KMS-11 (cell line): Measurements from ENCODE around the gene EDRF1.

ENCODE experiments used
- H2AFZ ChIP-seq: fragments of 200-600 bp; sonication (generic); 2 replicates; pipeline ENCODE4 v1.6.1; 2016; ENCODE audit warnings: antibody characterized with exemption, mixed run types, low read depth
- H3K27ac ChIP-seq: fragments of 200-600 bp; sonication (generic); 2 replicates; pipeline ENCODE4 v1.6.1; 2016; ENCODE audit warnings: mild to moderate bottlenecking, mixed run types
- H3K27me3 ChIP-seq: fragments of 200-600 bp; sonication (generic); 2 replicates; pipeline ENCODE4 v1.6.1; 2017; ENCODE audit warnings: mild to moderate bottlenecking, low read depth, mixed run types, moderate library complexity; ENCODE audit not compliant: insufficient read depth
- H3K36me3 ChIP-seq: fragments of 200-600 bp; sonication (generic); 2 replicates; pipeline ENCODE4 v1.6.1; 2017; ENCODE audit warnings: mild to moderate bottlenecking, mixed run types; ENCODE audit not compliant: insufficient read depth
- H3K4me1 ChIP-seq: fragments of 200-600 bp; sonication (generic); 2 replicates; pipeline ENCODE4 v1.6.1; 2016; ENCODE audit warnings: mild to moderate bottlenecking, low read depth, mixed run types; ENCODE audit not compliant: poor library complexity, severe bottlenecking
- H3K4me2 ChIP-seq: fragments of 200-600 bp; sonication (generic); 2 replicates; pipeline ENCODE4 v1.7.0; 2016; ENCODE audit warnings: mild to moderate bottlenecking, mixed run types
- H3K4me3 ChIP-seq: fragments of 200-600 bp; sonication (generic); IDR thresholded peaks from 2 replicates; pipeline ENCODE4 v1.6.1; 2017; ENCODE audit warnings: low read depth, low read length, mixed read lengths; ENCODE audit not compliant: insufficient read depth
- H3K79me2 ChIP-seq: fragments of 200-600 bp; sonication (generic); 2 replicates; pipeline ENCODE4 v1.6.1; 2016; ENCODE audit warnings: low read depth, mixed run types; ENCODE audit not compliant: insufficient read depth
- H3K9ac ChIP-seq: fragments of 200-600 bp; sonication (generic); 2 replicates; pipeline ENCODE4 v1.6.1; 2016; ENCODE audit warnings: mild to moderate bottlenecking, mixed run types
- H4K20me1 ChIP-seq: fragments of 200-600 bp; sonication (generic); 2 replicates; pipeline ENCODE4 v1.6.1; 2016; ENCODE audit warnings: mild to moderate bottlenecking, mixed run types; ENCODE audit not compliant: insufficient read depth
- CTCF ChIP-seq: fragments of 200-600 bp; sonication (generic); conservative IDR thresholded peaks from 2 replicates; pipeline ENCODE4 v1.6.1; 2017; ENCODE audit warnings: low read depth, mild to moderate bottlenecking, antibody characterized with exemption, low read length, moderate library complexity, mixed read lengths

EDRF1 gene

GRCh38 chr10:125719173-125720001 is at the start of gene EDRF1:
Gene EDRF1 (plus strand): TSS chr10:125719709. CDS start chr10:125719808, 99 bp downstream.
- Histone ChIP-seq H3K4me3 (no peak within 1 kb of the TSS), H4K20me1 (no peaks in the 10 kb centered on the region), H3K27me3 (no peaks in the 10 kb centered on the region), H3K36me3 (0 out of 2 replicates have a peak, but pooled peaks cover 6% of the 10 kb centered on the region), H3K4me1 (peaks cover 12% of the 10 kb centered on the region), H3K4me2 (peak within 1 kb of the TSS; percentile 85), H3K27ac (peak within 1 kb of the TSS; percentile 61), H3K9ac (peak within 1 kb of the TSS; percentile 89), H3K79me2 (peaks cover 18% of the 10 kb centered on the region), H2AFZ (peak within 1 kb of the TSS; percentile 89)
- no peak for TF ChIP-seq CTCF

GRCh38 chr10:125672884-125673283 is 46.6 kb upstream of the EDRF1 start:
- no peaks in the 10 kb centered on the region for H3K4me1 ChIP-seq
- TF ChIP-seq CTCF: no peak
- H3K4me3 ChIP-seq: no peak overlapping the region
- no peak overlapping the region for H2AFZ ChIP-seq
- no peaks in the 10 kb centered on the region for H3K27me3 ChIP-seq
- H3K27ac ChIP-seq: no peak overlapping the region
- H3K9ac ChIP-seq: no peak overlapping the region
- H3K79me2 ChIP-seq: no peaks in the 10 kb centered on the region
- H3K36me3 ChIP-seq: no peaks in the 10 kb centered on the region
- no peak overlapping the region for H3K4me2 ChIP-seq
- no peaks in the 10 kb centered on the region for H4K20me1 ChIP-seq

- Histone ChIP-seq H3K9ac (no peak overlapping the region), H3K27me3 (no peaks in the 10 kb centered on the region), H3K4me2 (no peak overlapping the region), H3K36me3 (no peaks in the 10 kb centered on the region), H3K79me2 (no peaks in the 10 kb centered on the region), H3K4me1 (no peaks in the 10 kb centered on the region), H2AFZ (no peak overlapping the region), H3K27ac (no peak overlapping the region), H3K4me3 (no peak overlapping the region), H4K20me1 (no peaks in the 10 kb centered on the region)
- no peak for TF ChIP-seq CTCF
Measured at GRCh38 chr10:125679436-125679835, 40.1 kb upstream of the EDRF1 start.

- H3K79me2 ChIP-seq: no peaks in the 10 kb centered on the region
- H3K4me2 ChIP-seq: no peak within 1 kb of the TSS
- no peak within 1 kb of the TSS for H3K9ac ChIP-seq
- no peak within 1 kb of the TSS for H3K27ac ChIP-seq
- H3K4me3 ChIP-seq: no peak within 1 kb of the TSS
- no peaks in the 10 kb centered on the region for H3K36me3 ChIP-seq
- H2AFZ ChIP-seq: no peak within 1 kb of the TSS
- TF ChIP-seq CTCF: no peak
- no peaks in the 10 kb centered on the region for H3K4me1 ChIP-seq
- H4K20me1 ChIP-seq: no peaks in the 10 kb centered on the region
- no peaks in the 10 kb centered on the region for H3K27me3 ChIP-seq
Measured at GRCh38 chr10:125683063-125683462, 36.4 kb upstream of the EDRF1 start, which contains the start of gene TEX36. Gene TEX36 (minus strand): TSS chr10:125683163. CDS start chr10:125682989, 174 bp downstream.
